GM18520 (cell line): ENCODE measurements around the gene RAET1E.
"Not testable (repeated sequence)": the region's sequence is repeated elsewhere in the genome, so short reads cannot be mapped to it uniquely, and the experiment has no call there.

Source experiments
- ATAC-seq: cut with Tn5 transposase; IDR thresholded peaks from one replicate; pipeline ENCODE4 v1.9.1; 2021; ENCODE audit not compliant: unreplicated experiment

The RAET1E gene

DNA sequence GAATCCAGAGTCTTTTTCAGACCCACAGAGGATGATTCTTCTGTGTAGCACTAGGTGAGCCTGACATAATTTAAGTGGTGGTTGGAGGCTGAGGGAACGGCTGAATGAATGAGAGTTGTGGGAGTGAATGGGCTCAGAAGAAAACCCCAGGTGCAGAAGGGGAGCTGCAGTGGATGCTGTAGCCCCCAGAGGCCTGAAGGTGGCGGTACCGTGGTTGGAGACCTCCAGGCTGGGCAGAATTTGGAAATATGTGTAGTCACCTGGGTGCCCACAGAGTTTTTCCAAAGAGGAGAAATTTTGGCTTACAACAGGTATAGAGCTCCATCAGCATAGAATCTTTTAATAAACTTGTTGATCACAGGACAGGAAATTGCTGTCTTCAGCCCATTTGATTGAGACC lies 31.5 kb upstream of the RAET1E start:
- no peak for ATAC-seq

DNA sequence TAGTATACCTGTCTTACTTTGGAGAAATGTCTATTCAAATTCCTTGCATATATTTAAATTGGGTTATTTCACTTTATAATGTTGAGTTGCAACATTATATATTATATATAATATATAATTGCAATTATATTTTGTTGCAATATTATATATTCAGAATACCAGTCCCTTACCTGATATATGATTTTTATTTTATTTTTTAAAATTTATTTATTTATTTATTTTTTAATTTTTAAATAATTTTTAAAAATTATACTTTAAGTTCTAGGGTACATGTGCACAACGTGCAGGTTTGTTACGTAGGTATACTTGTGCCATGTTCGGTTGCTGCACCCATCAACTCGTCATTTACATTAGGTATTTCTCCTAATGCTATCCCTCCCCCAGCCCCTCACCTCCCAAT lies 29.1 kb upstream of the RAET1E start:
- not testable (repeated sequence) for ATAC-seq

DNA sequence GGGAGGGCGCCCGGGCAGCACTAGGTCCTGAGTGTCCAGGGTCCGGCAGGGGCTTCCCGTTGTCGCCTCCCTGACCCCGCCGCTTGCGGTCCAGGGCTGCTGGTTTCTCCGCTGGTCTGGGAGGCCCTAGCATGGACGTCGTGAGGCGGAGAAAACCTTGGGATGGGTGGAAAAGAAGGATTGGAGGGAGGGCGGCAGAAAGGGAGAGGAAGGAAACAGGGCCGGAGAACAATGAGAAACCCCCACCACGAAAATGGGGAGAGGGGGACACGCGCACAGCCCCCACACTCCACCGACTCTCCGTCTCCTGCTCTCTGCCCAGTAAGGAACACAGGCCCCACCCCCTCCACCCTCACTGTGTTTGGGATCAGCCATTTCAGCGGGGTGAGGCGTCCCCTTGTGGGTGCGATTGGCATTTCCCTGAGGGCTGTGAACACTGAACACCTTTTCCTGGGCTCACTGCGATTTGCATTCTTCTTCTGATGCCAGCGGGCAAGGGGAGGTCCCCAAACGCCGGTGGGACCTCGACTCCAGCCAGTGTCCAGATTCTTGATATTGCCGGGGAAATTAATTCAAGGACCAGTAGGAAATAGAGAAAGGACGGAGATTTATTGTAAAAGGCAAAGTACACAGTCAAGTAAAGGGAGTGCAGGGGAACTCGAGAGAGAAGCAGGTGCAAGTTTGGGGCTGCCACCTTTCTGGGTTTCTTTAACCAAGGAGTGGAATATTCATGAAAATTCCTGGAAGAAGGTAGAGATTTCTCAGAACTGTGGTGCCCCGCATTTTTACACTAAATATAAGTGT lies 28.3 kb upstream of the RAET1E start:
- ATAC-seq = no peak

DNA sequence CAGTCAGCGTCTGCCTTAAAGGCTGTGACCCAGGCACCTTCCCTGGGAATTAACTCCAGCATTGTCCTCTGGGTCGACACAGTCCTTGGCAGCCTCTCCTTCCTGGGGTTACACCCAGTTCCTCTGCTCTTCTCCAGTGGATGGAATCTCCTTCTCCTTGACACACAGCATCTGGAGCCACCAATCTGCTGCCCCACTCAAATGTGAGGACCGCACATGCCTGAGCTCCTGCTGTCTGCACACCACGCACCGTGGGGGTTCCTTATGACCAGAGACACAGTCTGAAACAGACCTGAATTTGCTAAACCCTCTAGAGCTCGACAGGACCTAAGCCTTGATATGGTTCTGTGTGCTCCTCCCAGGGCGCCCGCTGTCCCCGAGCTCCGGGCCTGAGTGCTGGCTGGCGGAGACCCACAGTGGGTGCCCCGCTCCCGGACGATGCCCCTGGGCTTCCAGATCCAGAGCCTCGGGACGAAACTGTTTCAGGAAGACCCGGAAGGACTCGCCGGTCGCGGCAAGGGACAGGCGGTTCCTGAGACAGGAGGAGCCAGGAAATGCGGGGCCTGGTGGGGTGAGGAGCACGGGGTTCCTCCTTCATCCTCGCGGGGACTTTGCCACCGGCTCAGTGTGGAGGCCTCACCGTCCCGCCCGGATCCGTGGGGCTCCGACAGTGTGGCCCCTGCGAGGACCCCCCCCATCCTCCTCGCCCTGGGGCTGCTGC lies 27.5 kb upstream of the RAET1E start:
- ATAC-seq = no peak

DNA sequence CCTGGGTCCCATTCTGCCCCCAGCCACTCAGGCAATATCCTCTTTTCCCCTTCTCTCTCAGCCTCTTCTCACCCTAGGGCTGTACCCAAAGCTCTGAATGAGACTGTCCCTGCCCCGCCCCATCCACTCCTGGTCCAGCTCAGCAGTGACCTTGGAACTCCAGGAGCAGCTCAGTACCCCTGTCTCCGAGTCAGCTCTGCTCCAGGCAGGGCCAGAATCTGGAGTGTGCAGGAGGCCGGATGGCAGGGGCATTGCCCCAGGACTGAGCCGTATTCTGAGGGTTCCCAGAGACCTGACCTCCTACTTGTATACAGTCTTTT lies 27.0 kb upstream of the RAET1E start:
- ATAC-seq = no peak

DNA sequence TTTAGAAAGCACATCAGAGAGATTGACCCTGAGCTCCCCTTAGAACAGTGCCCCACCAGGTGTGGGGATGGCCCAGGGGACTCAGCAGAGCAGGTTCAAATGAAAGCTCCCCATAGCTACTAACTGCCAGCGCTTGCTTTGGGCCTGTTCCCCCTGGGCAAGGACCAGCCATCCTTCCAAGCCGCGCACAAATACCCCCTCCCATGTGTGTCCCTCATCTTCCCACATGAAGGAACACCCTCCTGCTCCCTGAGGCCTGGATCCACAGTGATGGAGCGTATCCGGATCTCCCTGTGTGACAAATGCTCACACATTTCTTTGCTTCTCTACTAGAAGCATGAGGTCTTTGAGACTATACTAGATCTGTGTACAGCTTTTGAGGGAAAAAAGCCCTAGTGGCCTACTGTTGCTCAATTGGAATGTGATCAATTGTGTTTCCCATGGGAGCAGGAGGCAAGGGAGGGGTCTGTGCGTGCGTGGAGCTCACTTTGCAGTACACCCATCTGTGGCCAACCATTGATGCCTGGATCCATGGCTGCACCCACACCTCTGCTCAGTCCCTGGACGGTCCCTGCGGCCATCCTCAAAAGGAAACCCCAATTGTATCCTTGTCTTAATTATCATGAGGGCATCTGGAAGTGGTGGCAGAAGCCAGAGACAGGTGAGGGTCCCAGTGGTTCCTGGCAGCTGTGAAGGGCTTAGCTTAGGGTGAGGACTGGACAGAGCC lies 26.5 kb upstream of the RAET1E start:
- ATAC-seq = no peak

DNA sequence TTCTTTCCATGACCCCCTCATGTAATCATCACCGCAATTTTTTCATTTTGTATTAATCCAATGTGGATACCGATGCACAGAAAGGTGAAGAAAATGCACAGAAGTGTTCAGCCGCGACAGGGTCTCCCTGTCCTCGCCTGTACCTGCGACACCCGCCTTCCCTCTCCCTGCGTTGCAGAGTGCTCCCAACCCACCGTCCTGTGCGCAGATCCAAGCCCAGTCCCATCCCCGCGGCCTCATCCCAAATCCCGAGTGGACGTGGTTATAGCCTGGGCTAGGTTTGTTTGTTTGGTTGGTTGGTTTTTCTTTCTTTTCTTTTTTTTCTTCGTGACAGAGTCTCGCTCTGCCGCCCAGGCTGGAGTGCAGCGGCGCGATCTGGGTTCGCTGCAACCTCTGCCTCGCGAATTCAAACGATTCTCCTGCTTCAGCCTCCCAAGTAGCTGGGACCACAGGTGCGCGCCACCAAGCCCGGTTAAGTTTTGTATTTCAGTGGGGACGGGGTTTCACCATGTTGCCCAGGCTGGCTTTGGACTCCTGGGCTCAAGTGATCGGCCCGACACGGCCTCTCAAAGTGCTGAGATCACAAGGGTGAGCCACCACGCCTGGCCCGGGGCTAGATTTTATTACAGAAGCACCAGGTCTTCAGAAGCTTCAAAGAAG lies 25.5 kb upstream of the RAET1E start:
- no peak for ATAC-seq

DNA sequence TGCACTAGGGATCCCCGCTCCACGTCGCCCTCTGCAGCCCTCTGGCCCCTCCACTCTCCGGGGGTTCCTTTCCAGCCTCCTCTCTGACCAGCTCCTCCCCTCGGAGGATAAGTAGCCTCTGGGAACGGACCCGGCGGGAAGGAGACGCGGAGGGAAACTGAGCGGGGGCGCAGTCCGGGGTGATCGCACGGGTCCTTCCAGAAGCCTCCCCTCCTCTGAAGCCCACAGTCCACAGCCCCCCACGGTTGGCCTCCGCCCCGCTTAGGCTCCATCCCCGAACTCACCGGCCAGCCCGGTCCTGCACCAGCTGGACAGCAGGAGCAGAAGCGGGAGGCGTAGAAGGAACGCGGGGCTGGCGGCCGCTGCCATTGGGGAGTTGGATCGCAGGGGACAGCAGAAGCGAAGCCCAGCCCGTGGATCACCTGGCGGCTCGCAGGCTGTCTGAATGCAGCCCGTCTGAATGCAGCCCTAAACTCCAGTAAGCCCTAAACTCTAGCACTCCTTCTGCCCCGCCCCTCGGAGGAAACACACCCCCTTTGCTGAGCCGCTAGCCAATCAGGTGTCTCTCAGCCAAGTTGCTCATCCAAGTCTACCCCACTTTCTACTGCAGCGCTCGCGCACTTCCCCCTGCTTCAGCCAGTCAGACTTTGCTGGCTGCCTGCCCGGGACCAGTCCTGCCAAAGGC lies 24.9 kb upstream of the RAET1E start, which contains the start of gene RAET1G:
RAET1G (minus strand) TSS at position 480 of the 685 bp plus-strand sequence; CDS start at position 369, 111 bp downstream.
- ATAC-seq = no peak

DNA sequence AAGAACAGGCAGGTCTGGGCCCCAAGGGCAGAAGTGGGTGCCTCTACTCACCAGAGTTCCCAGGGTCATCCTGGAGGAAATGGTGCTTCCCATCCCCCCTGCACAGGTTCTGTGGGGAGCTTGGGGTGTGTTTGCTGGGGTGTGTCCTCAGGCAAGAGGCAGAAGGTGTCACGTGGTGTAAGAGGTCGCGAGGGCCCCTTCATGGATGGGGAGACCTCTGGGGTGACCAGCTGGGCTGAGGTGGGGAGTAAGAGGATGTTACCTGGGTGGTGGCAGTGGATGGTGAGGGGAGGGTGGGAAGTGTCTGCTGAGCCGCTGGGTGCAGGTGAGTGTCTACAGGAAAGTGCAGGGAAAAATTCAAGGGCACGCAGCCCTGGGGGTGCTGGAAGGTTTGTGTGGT lies 24.2 kb upstream of the RAET1E start:
- not testable (repeated sequence) for ATAC-seq

DNA sequence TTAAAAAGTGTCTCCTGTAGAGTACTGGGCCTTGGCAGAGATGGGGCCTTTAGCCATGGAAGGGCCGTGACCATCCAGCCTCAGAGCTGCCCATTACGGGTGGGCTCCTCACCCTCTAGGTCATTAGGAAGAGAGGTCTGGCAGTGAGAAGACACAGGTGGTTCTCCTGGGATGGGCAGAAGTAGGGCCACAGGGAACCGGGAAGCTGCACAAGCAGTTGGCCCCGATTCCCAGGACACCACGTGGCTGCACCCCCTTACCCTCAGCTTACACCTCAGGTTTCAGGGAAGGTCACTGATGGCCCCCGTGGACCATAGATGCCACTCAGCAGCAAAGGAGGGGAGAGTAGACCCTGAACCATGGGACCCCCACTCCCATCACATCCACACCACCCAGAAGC lies 23.4 kb upstream of the RAET1E start:
- ATAC-seq = no peak

DNA sequence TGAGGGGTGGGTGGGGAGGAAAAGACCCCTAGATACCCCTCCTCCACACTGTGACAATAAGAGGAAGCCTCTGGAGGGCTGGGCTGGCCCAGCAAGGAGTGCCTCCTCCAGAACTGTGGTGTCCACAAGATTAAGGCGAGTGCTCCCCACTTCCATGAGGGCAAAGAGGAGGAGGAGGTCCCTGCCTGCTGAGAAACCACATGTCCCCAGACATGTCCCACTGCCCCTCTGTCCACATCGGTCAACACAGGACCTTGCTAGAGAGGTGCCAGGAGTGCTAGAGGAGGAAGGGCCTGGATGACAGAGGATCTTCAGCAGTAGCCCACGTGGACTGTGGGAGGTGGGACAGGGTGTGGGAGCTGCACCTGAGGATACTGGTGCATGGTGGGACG lies 21.9 kb upstream of the RAET1E start:
- ATAC-seq = no peak

DNA sequence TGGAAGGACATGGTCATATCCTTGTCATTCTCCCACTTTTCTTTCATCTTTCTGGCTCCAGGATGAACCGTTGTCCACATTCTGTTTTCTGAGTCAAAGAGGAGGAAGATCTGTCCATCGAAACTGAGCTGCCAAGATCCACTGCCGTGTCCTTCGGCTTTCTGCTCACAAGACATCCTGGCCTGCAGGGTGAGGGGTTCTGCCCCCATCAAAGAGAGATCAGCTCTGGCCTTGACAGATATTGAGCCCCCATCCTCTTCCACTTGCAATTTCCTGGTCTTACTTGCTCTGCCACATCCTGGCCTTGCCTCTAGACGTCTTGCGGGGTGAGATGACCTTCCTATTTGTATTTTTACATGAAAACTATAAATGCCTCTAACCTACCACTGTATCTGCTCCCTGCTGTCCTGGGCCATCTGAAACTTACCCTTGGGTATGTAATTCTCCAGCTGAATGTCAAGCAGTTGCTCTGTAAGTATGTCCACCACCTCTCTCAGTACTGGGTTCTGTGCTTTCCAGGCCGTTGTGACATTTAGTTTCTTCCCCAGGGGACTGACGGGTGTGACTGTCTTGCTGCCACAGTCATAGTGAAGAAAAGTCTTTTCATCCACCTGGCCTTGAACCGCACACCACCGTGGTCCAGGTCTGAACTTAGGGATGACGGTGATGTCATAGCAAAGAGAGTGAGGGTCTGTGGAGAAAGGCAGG lies 21.4 kb upstream of the RAET1E start:
- not testable (repeated sequence) for ATAC-seq

DNA sequence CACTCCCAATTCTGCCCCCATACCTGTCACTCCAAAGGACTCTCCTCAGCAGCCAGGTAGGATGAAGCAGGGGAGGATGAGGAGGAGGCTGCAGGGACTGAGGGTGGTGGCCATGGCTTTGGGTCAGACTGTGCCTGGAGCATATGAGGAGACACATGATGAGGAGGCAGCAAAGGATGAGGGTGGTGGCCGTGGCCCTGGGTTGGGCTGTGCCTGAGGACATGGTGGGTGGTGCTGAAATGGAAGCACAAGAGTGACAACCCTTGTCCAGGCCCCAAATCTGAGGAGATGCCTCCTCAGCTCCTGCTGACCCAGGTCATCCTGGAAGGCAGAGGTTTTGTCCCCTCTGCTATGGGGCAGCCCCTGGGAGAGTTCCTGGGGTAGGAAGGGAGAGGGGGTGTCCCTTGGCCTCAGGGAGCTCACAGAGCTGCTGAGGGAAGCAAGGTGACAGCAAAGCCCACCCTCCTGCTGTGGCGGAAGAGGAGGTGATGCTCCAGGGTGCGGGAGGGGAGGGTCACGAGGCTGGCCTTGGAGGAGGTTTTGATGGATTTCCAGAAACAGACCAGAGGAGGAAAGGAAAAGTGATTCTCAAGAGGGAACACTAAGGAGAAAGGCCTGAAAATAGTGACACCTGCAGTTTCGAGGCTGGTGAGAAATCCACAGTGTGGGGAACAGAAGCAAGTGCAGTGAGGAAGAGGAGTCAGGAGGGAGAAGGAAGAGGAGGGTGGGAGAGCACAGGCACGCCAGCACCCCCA lies 20.4 kb upstream of the RAET1E start:
- ATAC-seq = no peak

DNA sequence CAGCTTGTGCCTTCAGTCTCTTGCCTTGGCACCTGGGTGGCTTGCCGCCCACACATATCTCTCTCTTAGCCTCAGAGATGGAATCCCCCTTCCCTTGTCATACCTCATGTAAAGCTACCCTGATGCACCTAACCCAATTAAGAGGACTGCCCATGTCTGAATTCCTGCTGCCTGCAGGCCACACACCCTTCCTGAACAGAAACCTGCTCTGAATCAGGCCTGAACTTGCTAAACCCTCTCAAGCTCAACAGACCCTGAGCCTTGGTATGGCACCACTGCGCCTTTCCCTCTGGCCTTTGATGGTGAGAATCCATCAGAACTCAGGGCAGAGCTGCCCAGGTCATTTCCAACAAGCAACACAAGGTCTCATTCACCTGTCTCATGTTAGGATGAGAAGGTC lies 19.8 kb upstream of the RAET1E start:
- no peak for ATAC-seq

DNA sequence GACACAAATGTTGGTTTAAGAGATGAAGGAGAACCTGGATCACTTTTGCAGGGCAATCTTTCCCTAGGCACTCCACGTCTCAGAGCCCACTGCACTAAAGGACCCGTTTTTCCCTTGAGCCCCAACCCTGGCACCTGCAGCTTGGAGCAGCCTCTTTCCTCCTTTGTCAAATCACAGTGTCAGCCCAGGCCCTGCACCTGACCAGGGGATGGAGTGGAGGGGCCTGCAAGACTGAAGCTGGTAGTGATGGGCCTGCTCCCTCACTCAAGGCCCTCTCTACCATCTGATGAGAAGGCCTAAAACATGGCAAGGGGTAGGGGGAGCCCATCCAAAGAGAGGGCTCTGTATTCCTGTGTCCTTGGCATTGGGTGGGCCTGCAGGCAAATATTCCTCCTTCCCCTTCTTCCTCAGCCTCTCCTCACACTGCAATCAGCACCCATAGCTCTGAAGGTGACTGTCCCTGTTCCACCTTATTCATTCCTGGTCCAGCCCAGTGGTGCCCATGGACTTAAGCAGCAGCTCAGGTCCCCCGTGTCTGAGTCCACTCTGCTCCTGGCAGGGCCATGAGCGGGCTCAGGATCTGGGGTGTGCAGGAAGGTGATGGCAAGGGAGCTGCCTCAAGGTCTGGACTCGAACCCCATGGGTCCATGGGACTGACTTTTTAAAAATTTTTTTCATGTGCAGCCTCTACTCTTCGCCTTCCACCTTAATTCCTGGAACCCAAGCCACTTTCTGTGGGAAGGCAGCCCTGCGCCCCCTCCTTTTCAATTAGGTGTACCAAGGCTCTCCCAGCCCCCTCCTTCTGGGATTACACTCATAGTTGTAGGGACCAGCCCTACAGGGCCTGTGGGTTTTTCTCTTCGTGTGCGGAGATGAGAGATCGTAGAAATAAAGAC lies 18.3 kb upstream of the RAET1E start:
- no peak for ATAC-seq

DNA sequence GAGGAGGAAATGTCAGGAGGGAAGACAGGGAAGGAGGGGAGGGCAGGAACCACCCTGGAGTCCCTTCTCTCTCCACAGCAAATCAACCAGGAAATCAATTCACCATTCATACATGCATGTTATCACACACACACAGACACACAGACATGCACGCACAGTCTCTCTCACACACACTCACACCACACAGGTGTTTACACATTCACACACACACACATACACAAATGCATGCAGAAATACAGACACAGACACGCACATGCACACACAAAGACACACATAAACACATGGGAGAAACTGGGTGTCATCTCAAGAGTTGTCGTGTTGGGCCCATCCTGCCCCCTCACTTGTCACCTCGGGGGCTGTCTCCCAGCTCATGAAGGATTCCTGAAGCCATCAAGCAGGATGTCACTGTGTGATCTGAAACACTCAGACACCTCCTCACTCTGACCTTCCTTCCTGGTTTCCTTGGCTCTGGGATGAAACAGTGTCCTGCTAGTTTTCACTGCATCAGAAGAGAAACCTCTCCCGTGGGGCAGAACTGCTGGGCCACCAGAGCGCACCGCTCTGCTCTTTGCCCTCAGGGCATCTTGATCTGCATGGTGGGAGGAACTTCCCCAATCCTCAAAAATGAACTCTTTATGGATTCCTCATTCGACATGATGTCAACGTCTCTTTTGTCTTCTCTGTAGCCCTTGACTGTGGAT lies 15.8 kb upstream of the RAET1E start:
- no peak for ATAC-seq

DNA sequence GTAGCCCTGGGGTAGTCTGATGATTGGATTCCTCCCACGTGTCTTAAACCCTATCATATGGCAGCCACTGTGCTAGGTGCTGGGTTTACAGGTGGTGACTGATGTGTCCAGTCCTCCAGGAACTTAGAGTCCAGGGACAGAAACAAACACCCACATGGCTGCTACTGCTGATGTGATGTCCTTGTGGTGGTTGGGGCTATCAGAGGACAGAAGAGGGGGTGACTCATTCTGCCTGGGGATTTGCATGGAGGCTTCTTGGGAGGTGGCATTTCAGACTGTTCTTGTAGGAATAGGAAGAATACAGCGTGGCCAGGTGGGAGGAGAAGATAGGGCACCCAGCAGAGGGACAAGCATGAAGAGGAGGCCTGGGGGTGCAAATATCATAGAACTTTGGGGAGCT lies 15.2 kb upstream of the RAET1E start:
- no peak for ATAC-seq

DNA sequence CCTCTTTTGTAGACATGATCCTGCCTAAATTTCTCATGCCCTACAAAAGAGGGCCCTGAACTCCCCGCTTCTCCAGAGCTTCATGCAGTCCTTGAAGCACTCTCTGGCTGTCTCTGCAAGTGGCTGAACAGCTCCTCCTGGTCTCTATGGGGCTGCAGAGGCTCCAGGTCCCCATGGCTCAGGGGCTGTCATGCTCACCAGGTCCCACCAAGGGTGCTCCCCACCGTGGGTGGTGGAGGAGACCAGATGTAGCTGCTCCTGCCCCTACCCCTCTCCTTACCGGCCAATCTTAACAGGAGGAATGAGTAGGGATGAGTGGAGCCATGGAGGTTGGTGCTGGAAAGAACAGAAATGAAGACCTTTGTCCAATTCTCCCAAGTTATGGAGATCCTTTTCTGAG lies 14.8 kb upstream of the RAET1E start:
- not testable (repeated sequence) for ATAC-seq
